HG03095 (cell line): Measurements from ENCODE around the gene VN1R5.
"Not testable (repeated sequence)": the region's sequence is repeated elsewhere in the genome, so short reads cannot be mapped to it uniquely, and the experiment has no call there.

Experiments used
- ATAC-seq: cut with Tn5 transposase; IDR thresholded peaks from one replicate; pipeline ENCODE4 v1.9.1; 2021; ENCODE audit warnings: moderate library complexity; ENCODE audit not compliant: unreplicated experiment

The VN1R5 gene

DNA sequence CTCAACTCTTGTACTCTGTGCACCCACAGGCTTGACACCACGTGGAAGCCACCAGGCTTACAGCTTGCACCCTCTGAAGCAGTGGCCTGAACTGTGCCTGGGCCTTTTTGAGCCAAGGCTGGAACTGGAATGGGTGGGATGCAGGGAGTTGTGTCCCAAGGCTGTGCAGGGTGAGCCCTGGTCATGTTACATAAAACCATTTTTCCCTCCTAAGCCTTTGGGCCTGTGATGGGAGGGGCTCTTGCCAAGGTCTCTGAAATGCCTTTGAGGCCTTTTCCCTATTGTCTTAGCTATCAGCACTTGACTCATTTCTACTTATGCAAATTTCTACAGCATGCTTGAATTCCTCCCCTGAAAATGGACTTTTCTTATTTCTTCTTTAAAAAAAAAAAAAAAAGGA, 14.1 kb downstream of the VN1R5 start:
- no peak for ATAC-seq

DNA sequence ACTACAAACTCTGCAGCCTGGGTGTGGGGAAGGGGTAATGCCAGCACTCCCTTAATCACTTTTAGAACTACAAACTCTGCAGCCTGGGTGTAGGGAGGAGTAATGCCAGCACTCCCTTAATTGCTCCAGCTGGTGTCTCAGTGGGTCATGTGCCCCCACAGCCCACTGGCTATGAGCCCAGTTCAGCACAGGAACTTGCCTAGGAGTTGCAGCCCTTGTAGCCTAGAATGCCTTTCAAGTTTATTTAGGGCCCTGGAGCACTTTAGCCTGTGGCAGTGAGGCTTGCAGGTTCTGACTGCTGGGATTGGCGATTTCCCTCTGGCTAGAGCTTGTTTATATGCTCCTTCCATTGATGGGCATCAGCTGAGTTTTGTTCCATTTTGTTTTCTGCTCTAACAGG, 17.1 kb downstream of the VN1R5 start:
- no peak for ATAC-seq

DNA sequence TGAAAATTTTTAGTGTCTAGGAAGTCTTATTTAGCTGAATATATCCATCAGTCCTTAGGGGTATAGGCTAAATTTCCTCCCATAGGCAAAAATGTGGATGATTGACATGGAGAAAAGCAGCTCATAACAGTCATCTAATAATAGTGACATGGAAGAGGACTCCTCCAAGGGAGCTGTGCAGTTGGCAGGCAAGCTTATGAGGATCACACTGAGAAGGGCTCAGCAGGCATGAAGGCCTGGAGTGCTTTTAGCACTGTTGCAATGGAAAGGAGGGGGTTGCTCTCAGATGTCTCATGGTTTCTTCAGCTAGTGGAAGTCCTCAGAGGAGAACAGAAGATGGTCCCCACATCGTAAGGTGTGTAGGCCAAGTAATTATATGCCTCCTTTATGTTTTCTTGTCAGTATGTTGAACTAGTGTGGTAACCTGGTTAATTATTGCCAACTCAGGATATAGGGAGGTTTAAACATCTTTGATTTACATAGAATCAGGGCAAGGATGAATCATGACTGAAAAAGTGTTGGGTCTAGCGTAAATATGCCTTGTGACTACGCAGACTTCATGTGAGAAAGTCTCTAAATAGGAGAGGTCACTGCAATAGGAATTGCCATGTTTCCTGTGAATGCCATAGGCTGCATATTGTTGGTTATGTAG, 18.9 kb downstream of the VN1R5 start:
- no peak for ATAC-seq

DNA sequence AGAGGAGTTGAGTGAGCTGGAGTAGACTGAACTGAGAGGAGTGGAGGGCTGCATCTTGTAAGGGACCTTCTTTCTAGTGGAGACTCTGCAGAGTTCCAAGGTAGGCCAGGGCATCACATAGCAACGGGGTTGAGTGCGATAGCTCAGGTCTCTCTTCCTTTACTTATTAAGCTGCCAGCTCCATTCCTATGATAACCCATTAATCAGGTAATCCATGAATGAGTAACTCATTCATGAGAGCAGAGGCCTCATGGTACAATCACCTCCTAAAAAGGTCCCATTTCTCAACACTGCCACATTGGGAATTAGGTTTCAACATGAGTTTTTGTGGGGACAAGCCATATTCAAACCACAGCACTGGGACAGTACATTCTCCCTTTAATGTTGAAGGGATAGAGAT, 21.3 kb downstream of the VN1R5 start:
- ATAC-seq, result no peak

DNA sequence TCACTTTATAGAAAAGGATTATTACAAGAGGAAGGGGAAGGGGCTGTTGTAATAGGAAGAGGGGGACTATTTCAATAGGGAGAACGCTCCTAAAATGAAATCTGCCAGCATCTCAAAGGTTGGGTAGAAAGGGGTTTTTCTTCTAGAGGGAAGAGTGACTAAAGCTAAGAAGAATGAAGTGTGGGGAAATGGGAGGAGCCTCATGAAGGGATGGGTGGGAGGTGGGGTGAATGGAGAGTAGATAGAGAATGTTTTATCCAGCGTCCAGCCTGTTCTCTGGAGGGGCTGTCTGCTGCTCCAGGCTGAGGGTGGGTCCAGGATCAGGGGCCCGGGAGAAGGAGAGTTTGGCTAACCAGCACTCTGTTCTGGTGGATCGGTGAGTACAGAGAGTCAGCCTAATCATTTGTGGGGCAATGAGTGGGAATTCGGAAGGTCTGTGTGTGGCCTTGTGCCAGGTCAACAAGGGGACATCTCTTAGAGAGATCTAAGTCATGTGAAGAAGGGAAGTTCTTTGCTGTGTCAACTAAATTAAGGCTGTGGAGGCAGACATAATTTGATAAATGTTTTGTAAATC, 25.2 kb downstream of the VN1R5 start:
- no peak for ATAC-seq

DNA sequence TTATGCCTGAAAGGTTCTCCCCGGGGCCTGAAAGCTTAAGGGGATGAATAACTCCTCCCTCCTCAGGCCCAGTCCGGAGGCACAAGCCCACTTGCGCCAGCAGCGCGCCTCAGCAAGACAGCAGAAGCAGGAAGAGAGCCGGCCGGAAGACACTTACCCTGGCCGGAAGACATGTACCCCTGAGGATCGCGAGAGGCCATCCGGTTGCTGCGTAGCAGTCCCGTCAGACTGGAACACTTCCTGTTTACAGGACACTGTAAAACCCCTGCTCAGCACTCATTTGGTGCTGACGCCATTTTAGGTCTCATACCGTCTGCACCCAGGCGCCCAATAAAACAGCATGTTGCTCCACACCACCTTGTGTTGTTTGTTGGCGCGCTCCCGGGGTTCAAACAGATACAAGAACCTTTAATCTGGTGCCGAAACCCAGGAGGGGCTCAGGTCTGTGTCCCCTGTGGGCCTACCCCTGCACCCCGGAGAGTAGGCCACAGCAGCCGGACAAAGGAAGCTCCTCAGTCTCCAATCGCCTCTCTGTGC, 30.3 kb downstream of the VN1R5 start:
- ATAC-seq, result no peak

DNA sequence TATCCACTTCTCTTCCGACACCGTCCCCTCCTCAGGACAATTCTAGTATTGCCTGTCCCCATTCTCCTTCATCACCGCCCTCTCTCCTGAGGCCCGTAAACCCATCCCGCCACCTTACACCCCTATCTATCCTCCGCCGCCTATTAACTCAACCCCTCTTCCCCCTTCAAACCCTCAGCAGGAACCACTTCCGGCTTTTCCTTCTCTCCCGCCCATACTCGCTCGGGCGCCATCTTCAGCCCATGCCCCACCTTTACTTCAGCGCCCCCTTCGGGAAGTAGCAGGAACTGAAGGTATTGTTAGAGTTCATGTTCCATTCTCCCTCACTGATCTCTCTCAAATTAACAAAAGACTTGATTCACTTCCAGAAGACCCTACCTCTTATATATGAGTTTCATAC, 31.6 kb downstream of the VN1R5 start:
- no peak for ATAC-seq

DNA sequence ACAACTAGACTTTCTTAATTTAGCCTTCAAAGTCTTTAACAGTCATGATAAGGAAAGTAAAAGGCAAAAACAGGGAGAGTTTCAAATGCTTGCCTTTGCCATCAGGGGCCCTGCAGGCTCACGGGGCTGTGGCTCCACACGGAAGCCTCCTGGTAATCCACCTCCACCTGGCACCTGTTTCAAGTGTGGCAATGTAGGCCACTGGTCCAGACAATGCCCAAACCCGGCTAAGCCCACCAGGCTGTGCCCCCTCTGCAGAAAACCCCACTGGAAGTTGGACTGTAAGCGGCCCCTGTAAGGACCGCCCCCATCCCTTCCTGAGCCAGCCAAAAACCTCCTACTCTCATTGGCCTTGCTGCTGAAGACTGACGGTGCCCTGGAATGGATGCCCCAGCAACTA, 32.5 kb downstream of the VN1R5 start:
- no peak for ATAC-seq

DNA sequence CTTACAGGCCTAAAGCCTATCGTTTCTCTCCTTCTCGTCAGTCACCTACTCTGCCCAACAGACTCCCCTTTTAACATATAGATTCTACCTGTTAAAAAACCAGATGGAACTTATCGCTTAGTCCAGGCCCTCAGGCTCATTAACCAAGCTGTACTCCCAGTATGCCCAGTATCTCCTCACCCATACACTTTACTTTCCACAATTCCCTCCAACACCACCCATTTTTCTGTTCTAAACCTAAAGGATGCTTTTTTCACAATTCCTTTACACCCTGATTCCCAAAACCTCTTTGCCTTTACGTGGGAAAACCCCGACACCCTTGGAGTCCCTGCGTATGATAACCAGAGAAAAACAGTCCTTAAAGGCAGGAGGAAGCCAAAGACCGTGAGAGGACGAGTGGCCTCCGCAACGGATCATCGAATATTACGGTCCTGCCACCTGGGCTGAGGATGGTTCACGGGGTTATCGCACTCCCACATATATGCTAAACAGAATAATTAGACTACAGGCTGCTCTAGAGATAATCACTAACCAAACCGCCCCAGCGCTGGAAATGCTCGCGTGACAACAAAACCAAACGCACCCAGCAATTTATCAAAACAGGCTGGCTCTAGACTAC, 33.5 kb downstream of the VN1R5 start:
- not testable (repeated sequence) for ATAC-seq

DNA sequence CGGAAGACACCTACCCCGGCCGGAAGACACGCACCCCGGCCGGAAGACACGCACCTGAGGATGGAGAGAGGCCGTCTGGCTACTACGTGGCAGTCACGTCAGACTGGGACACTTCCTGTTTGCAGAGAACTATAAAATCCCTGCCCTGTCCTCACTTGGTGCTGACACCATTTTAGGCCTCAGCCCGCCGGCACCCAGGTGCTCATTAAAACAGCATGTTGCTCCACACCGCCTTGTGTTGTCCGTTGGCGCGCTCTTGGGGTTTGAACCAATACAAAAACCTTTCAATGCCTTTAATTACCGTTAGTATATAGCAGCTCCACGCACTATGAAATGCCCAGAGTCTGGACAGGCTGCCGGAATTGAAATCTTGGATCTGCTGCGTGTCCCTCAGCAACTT, 34.7 kb downstream of the VN1R5 start:
- no peak for ATAC-seq

DNA sequence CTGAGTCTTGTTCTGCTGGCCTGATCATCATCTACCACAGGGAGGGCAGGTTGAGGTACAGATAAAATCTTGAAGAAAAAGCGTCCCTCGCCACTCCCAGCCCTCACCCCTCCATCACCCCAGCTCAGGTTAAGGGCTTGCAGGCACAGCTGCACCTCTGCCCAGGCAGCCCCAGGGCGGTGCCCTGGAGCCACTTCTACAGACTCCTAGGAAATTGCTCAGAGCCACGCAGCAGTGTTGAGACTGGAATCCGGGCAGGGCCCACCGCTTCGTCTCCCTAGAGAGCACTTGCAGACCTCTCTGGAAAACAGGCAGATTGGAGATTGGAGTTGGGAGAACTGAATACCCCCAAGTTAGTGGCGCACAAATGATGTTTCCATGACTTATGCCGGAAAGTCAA, 35.3 kb downstream of the VN1R5 start:
- ATAC-seq, result no peak

DNA sequence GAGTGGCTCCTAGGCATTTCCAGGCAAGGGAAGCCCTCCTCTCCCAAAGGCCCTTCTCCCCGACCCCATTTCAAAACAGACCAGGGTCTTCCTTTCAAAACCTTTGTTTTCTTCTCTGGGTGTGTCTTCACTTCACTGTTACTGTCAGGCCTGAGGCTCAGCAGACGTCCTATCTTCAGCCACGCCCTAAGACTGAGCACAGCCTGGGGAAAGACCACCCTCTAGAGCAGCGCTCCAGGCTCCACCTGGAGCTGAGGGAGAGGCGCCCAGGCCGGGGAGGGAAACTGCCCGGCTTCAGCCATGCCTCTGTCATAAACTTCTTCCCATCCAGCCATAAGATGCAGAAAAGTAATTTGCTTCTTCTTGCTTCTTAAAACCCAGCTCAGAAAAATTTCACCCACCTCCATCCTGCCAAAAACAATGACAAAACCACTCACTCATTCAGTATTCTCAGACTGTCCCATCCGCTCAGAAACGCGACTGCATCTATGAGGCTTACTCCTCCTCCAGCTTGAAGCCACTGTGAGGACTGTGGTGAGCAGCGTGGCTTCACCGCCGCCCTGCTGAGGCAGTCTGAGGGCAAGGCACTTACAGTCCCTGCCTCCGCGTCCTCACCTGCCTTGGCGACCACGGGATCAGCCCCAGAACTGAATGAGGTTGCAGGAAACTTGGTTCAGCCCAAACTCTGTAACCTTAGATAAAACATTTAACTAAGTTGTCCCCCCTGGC, 36.1 kb downstream of the VN1R5 start:
- no peak for ATAC-seq

DNA sequence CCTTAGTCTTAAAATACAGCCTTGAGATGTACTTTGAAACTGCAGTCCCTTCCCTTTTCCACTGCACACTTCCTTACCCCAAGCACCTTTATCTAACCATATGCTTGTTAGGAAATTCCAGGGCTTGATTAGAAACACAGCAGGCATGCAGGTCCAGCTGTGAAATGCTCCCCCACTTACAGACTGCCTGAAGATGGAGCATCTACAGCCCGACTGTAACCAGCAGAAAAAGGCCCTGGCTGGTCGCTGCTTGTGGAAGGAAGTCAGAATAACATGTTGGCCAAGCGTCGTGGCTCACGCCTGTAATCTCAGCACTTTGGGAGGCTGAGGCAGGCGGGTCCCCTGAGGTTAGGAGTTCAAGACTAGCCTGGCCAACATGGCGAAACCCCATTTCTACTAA, 37.2 kb downstream of the VN1R5 start:
- ATAC-seq, result no peak

DNA sequence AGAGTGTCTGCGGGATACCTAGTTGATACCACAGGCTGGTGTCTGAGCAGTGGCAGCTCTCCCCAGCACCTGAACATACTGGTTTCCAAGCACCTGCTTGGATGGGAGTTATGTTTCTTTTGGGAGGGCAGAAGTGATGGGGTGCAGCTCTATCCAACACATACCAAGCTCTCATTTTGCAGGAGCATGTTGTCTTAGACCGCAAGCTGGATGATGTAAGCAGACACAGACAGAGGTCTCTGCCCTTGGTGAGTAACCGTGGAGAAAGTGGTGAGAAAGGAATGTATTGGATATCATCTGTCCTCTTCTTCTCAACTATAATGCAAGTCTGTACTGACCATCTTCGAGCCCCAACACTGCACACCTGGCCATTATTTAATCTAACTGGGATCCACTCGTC, 38.4 kb downstream of the VN1R5 start:
- no peak for ATAC-seq

DNA sequence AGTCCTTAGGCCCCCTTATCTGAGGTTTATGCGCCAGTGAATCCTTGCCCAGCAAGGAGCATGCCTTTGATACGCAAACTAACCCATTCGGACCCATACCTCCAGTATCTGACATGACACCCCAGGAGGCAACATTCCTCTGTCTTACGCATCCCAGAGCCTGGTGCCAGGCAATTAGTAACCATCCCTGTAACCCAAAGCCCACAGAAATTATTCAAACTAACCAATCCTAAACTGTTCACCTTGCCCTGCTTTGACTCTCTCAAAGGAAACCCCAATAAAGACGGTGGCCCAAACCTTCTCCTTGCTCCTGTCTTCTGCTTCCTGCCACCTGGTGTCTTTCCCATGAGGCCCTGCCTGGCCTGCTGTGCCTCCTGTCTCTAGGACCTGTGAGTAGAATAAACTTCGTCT, 39.4 kb downstream of the VN1R5 start:
- ATAC-seq, result no peak

DNA sequence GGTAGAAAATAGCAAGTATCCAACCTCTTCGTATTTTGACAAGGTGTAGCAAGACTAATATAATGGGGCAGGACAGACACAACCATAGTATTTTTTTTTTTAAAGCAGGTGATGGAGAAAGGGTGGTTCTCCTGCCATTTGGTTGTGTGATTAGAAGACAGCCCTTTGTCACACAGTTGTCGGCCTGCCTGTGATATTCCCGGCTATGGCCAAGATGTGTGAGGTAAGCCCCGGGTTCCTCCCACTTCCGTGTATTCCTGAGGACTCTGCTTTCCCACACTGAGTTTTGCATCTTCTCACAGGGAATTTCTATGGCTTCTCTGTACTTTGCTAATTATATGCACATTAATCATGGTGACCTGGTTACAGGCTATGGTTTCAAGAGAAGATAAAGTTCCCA, 39.9 kb downstream of the VN1R5 start:
- ATAC-seq, result no peak

DNA sequence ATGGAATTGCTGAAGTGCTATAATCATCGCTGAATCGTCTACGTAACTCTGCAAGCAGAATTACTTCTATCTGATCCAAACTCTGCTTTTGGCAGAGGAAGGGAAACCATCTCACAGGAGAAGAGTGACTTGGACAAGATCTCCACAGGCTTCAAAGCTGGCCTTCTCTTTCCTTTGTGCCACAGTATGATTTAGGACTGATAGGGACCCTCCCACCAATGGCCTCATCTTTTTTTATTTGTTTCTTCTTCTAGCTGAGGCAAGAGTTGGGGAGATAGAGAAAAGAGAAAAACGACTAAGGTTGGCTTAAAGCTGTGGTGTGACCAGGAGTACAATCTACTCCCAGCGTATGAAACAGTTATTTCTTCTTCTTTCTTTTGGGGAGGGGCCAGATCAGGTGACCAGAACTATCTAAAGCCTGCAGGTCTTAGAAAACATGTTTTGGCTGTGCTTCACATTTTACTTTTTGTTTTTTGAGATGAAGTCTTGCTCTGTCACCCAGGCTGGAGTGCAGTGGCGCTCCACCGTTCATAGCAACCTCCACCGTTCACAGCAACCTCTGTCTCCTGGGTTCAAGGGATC, 40.8 kb downstream of the VN1R5 start:
- no peak for ATAC-seq

DNA sequence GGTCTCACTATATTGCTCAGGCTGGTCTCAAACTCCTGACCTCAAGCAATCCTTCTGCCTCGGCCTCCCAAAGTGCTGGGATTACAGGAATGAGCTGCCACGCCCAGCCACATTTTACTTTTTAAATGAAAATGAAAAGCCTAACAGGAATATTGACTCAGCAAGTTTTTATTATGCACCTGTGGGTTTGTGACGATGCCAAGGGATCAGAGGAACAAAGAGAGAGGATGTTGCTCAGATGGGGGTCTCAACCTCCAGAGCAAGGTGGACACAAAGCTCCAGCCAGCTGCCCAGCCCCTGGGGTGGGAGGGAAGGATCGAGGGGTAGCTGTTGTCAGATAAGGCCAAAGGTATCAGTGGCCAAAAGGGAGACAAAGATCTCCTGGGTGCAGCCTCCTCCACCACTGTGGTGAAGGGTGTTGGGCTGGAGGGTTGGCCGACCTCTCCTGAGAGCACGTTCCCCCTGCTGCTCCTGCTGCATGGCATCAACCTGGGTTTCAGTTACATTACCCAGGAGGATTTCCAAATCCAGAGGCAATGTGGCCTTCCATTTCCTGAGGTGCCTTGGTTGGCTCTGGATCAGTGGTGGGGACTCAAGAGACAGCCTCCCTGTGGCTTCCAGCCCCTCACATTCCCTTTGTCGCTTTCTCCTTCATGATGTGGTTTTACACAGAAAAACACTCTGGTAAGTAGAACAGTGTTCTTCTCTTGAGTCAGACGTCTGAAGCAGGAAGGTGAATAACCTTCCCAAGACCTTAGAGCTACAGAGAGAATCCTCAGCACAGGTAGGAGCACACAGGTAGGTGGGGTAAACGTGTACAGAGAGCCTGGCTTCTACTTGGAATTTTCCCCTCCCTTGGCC, 41.6 kb downstream of the VN1R5 start:
- no peak for ATAC-seq

DNA sequence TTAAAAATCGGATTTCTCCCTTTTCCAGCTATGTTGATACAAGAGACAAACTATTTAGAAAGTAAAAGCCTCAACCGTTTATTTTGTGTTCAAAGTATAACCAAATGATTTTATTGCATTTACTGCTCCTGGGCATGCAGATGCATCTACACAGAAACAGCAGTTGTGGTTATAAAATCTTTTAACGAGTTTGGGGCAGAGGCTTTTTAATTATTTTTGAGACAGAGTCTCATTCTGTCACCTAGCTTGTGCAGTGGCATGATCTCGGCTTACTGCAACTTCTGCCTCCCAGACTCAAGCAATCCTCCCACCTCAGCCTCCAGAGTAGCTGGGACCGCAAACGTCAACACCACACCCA, 42.2 kb downstream of the VN1R5 start:
- no peak for ATAC-seq

DNA sequence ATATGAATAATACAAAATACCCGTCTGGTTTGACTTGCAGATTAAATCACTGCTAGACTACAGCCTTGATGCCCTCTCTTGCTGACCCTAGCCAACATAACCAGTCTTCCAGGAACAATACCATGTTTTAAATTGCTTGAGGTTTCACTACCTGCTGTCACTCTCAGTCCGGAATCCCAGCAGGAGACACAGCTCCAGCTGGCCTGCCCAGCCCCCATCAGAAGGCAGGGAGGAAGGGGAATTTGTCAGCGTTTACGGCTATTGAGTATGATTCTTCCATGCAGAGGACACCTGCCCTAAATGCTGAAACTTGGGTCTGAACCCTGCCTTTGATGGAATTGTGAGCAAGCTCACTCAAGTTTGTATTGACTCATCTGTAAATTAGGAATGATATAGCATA, 42.8 kb downstream of the VN1R5 start:
- no peak for ATAC-seq
